Measurements from ENCODE around the gene SEMA3E. TPM values are rescaled to one million over a fixed set of nuclear protein-coding genes. Genes with fewer than 3 reads are reported as not detected.

SEMA3E gene
- polyA plus RNA-seq, 2 donors: 0.14 to 0.28 TPM

GRCh38 chr7:83419013-83419412, 229.9 kb downstream of the SEMA3E start:
- Histone ChIP-seq H3K36me3 (ENCODE audit: control insufficient read depth in 2 of 2, insufficient read depth in 2 of 2, low read length in 1 of 2) (no peaks in the 10 kb centered on the region), H3K27me3 (ENCODE audit: control insufficient read depth in 1 of 2, insufficient read depth in 2 of 2, low read length in 2 of 2) (no peaks in the 10 kb centered on the region), H3K27ac (ENCODE audit: low read depth in 2 of 2, low read length in 1 of 2) (no peak overlapping the region), H3K9me3 (ENCODE audit: control insufficient read depth in 2 of 2, insufficient read depth in 1 of 2, low read depth in 1 of 2, low read length in 1 of 2) (no peaks in the 10 kb centered on the region), H3K4me1 (ENCODE audit: control insufficient read depth in 2 of 2, insufficient read depth in 2 of 2, low read length in 1 of 2) (no peaks in the 10 kb centered on the region), H3K4me3 (ENCODE audit: low read depth in 1 of 2, low read length in 2 of 2) (no peak overlapping the region)
- WGBS, 2 donors: 69 to 74% methylated on average over 1 of the region's 1 CpG

GRCh38 chr7:83415840-83416239, 233.1 kb downstream of the SEMA3E start:
- whole genome bisulfite sequencing, 2 donors: 28 to 38% methylated on average over 2 of the region's 2 CpGs
- Histone ChIP-seq H3K9me3 (ENCODE audit: control insufficient read depth in 2 of 2, insufficient read depth in 1 of 2, low read depth in 1 of 2, low read length in 1 of 2) (no peaks in the 10 kb centered on the region), H3K4me3 (ENCODE audit: low read depth in 1 of 2, low read length in 2 of 2) (no peak overlapping the region), H3K4me1 (ENCODE audit: control insufficient read depth in 2 of 2, insufficient read depth in 2 of 2, low read length in 1 of 2) (no peaks in the 10 kb centered on the region), H3K27me3 (ENCODE audit: control insufficient read depth in 1 of 2, insufficient read depth in 2 of 2, low read length in 2 of 2) (no peaks in the 10 kb centered on the region), H3K27ac (ENCODE audit: low read depth in 2 of 2, low read length in 1 of 2) (no peak overlapping the region), H3K36me3 (ENCODE audit: control insufficient read depth in 2 of 2, insufficient read depth in 2 of 2, low read length in 1 of 2) (no peaks in the 10 kb centered on the region)

DNA sequence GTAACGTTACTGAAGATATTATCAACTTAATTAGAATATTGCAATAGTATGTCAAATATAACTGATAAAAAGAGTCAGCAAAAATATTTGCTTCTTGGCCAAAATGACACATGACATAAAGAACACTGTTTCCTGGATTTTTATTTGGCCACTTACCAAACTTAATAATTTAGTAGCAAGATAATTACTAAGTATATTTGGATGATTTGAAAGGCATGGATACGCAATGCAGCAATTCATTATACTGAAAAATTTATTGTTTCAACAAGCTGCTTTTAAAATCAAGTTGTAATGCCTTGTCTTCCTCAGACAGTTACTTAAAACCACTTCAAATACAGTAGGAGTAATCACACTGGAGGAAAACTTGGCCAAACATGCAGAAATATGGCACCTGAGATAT, 234.0 kb downstream of the SEMA3E start:
- Histone ChIP-seq H3K9me3 (ENCODE audit: control insufficient read depth in 2 of 2, insufficient read depth in 1 of 2, low read depth in 1 of 2, low read length in 1 of 2) (no peaks in the 10 kb centered on the region), H3K4me1 (ENCODE audit: control insufficient read depth in 2 of 2, insufficient read depth in 2 of 2, low read length in 1 of 2) (no peaks in the 10 kb centered on the region), H3K27me3 (ENCODE audit: control insufficient read depth in 1 of 2, insufficient read depth in 2 of 2, low read length in 2 of 2) (no peaks in the 10 kb centered on the region), H3K27ac (ENCODE audit: low read depth in 2 of 2, low read length in 1 of 2) (no peak overlapping the region), H3K36me3 (ENCODE audit: control insufficient read depth in 2 of 2, insufficient read depth in 2 of 2, low read length in 1 of 2) (no peaks in the 10 kb centered on the region), H3K4me3 (ENCODE audit: low read depth in 1 of 2, low read length in 2 of 2) (no peak overlapping the region)
- 35 to 38% methylated on average over 2 of the region's 2 CpGs for WGBS, 2 donors

GRCh38 chr7:83413831-83414230, 235.1 kb downstream of the SEMA3E start:
- H3K36me3 ChIP-seq (ENCODE audit: control insufficient read depth in 2 of 2, insufficient read depth in 2 of 2, low read length in 1 of 2): no peaks in the 10 kb centered on the region
- no peak overlapping the region for H3K4me3 ChIP-seq (ENCODE audit: low read depth in 1 of 2, low read length in 2 of 2)
- no peaks in the 10 kb centered on the region for H3K27me3 ChIP-seq (ENCODE audit: control insufficient read depth in 1 of 2, insufficient read depth in 2 of 2, low read length in 2 of 2)
- no peaks in the 10 kb centered on the region for H3K9me3 ChIP-seq (ENCODE audit: control insufficient read depth in 2 of 2, insufficient read depth in 1 of 2, low read depth in 1 of 2, low read length in 1 of 2)
- no peaks in the 10 kb centered on the region for H3K4me1 ChIP-seq (ENCODE audit: control insufficient read depth in 2 of 2, insufficient read depth in 2 of 2, low read length in 1 of 2)
- WGBS, 2 donors: 31 to 37% methylated on average over 4 of the region's 4 CpGs
- no peak overlapping the region for H3K27ac ChIP-seq (ENCODE audit: low read depth in 2 of 2, low read length in 1 of 2)

DNA sequence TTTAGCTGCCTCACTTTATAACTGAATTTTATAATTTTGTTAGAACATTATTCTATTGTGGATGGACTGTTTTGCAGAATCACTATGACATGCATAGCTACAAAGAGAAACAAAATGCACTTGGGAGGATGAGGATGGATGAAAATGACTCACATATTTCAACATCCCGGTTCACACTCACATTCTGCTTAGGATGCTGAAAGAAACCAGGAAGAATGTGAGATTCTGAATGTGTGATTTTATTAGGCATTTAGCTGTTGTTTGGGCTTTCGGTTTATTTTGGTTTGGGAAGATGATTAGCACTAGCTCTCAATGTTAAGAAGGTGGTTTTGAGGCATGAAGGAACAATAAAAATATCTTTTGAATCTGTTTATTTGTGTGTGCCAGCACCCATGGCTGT, 235.5 kb downstream of the SEMA3E start:
- WGBS, 2 donors: 65 to 70% methylated on average over 2 of the region's 2 CpGs
- Histone ChIP-seq H3K36me3 (ENCODE audit: control insufficient read depth in 2 of 2, insufficient read depth in 2 of 2, low read length in 1 of 2) (no peaks in the 10 kb centered on the region), H3K4me3 (ENCODE audit: low read depth in 1 of 2, low read length in 2 of 2) (no peak overlapping the region), H3K4me1 (ENCODE audit: control insufficient read depth in 2 of 2, insufficient read depth in 2 of 2, low read length in 1 of 2) (no peaks in the 10 kb centered on the region), H3K27ac (ENCODE audit: low read depth in 2 of 2, low read length in 1 of 2) (no peak overlapping the region), H3K27me3 (ENCODE audit: control insufficient read depth in 1 of 2, insufficient read depth in 2 of 2, low read length in 2 of 2) (no peaks in the 10 kb centered on the region), H3K9me3 (ENCODE audit: control insufficient read depth in 2 of 2, insufficient read depth in 1 of 2, low read depth in 1 of 2, low read length in 1 of 2) (no peaks in the 10 kb centered on the region)

GRCh38 chr7:83410989-83411591, 237.8 kb downstream of the SEMA3E start:
- H3K27ac ChIP-seq (ENCODE audit: low read depth in 2 of 2, low read length in 1 of 2): no peak overlapping the region
- H3K27me3 ChIP-seq (ENCODE audit: control insufficient read depth in 1 of 2, insufficient read depth in 2 of 2, low read length in 2 of 2): no peaks in the 10 kb centered on the region
- no peaks in the 10 kb centered on the region for H3K4me1 ChIP-seq (ENCODE audit: control insufficient read depth in 2 of 2, insufficient read depth in 2 of 2, low read length in 1 of 2)
- H3K4me3 ChIP-seq (ENCODE audit: low read depth in 1 of 2, low read length in 2 of 2): no peak overlapping the region
- no peaks in the 10 kb centered on the region for H3K36me3 ChIP-seq (ENCODE audit: control insufficient read depth in 2 of 2, insufficient read depth in 2 of 2, low read length in 1 of 2)
- WGBS, 2 donors: 30% methylated on average over 3 of the region's 3 CpGs
- no peaks in the 10 kb centered on the region for H3K9me3 ChIP-seq (ENCODE audit: control insufficient read depth in 2 of 2, insufficient read depth in 1 of 2, low read depth in 1 of 2, low read length in 1 of 2)

- no peaks in the 10 kb centered on the region for H3K4me1 ChIP-seq (ENCODE audit: control insufficient read depth in 2 of 2, insufficient read depth in 2 of 2, low read length in 1 of 2)
- H3K27me3 ChIP-seq (ENCODE audit: control insufficient read depth in 1 of 2, insufficient read depth in 2 of 2, low read length in 2 of 2): no peaks in the 10 kb centered on the region
- no peaks in the 10 kb centered on the region for H3K9me3 ChIP-seq (ENCODE audit: control insufficient read depth in 2 of 2, insufficient read depth in 1 of 2, low read depth in 1 of 2, low read length in 1 of 2)
- no peaks in the 10 kb centered on the region for H3K36me3 ChIP-seq (ENCODE audit: control insufficient read depth in 2 of 2, insufficient read depth in 2 of 2, low read length in 1 of 2)
- no peak overlapping the region for H3K27ac ChIP-seq (ENCODE audit: low read depth in 2 of 2, low read length in 1 of 2)
- no peak overlapping the region for H3K4me3 ChIP-seq (ENCODE audit: low read depth in 1 of 2, low read length in 2 of 2)
Observed at GRCh38 chr7:83394776-83395175, 254.2 kb downstream of the SEMA3E start.

GRCh38 chr7:83388436-83388835, 260.5 kb downstream of the SEMA3E start:
- no peaks in the 10 kb centered on the region for H3K27me3 ChIP-seq (ENCODE audit: control insufficient read depth in 1 of 2, insufficient read depth in 2 of 2, low read length in 2 of 2)
- H3K4me1 ChIP-seq (ENCODE audit: control insufficient read depth in 2 of 2, insufficient read depth in 2 of 2, low read length in 1 of 2): no peaks in the 10 kb centered on the region
- H3K9me3 ChIP-seq (ENCODE audit: control insufficient read depth in 2 of 2, insufficient read depth in 1 of 2, low read depth in 1 of 2, low read length in 1 of 2): no peaks in the 10 kb centered on the region
- H3K4me3 ChIP-seq (ENCODE audit: low read depth in 1 of 2, low read length in 2 of 2): no peak overlapping the region
- H3K36me3 ChIP-seq (ENCODE audit: control insufficient read depth in 2 of 2, insufficient read depth in 2 of 2, low read length in 1 of 2): no peaks in the 10 kb centered on the region
- H3K27ac ChIP-seq (ENCODE audit: low read depth in 2 of 2, low read length in 1 of 2): no peak overlapping the region

GRCh38 chr7:83366629-83367028, 282.3 kb downstream of the SEMA3E start:
- no peaks in the 10 kb centered on the region for H3K9me3 ChIP-seq (ENCODE audit: control insufficient read depth in 2 of 2, insufficient read depth in 1 of 2, low read depth in 1 of 2, low read length in 1 of 2)
- H3K4me1 ChIP-seq (ENCODE audit: control insufficient read depth in 2 of 2, insufficient read depth in 2 of 2, low read length in 1 of 2): no peaks in the 10 kb centered on the region
- 38 to 49% methylated on average over 2 of the region's 2 CpGs for WGBS, 2 donors
- no peak overlapping the region for H3K27ac ChIP-seq (ENCODE audit: low read depth in 2 of 2, low read length in 1 of 2)
- no peaks in the 10 kb centered on the region for H3K27me3 ChIP-seq (ENCODE audit: control insufficient read depth in 1 of 2, insufficient read depth in 2 of 2, low read length in 2 of 2)
- H3K36me3 ChIP-seq (ENCODE audit: control insufficient read depth in 2 of 2, insufficient read depth in 2 of 2, low read length in 1 of 2): no peaks in the 10 kb centered on the region
- no peak overlapping the region for H3K4me3 ChIP-seq (ENCODE audit: low read depth in 1 of 2, low read length in 2 of 2)

- Histone ChIP-seq H3K4me1 (ENCODE audit: control insufficient read depth in 2 of 2, insufficient read depth in 2 of 2, low read length in 1 of 2) (no peaks in the 10 kb centered on the region), H3K4me3 (ENCODE audit: low read depth in 1 of 2, low read length in 2 of 2) (no peak overlapping the region), H3K9me3 (ENCODE audit: control insufficient read depth in 2 of 2, insufficient read depth in 1 of 2, low read depth in 1 of 2, low read length in 1 of 2) (no peaks in the 10 kb centered on the region), H3K36me3 (ENCODE audit: control insufficient read depth in 2 of 2, insufficient read depth in 2 of 2, low read length in 1 of 2) (no peaks in the 10 kb centered on the region), H3K27ac (ENCODE audit: low read depth in 2 of 2, low read length in 1 of 2) (no peak overlapping the region), H3K27me3 (ENCODE audit: control insufficient read depth in 1 of 2, insufficient read depth in 2 of 2, low read length in 2 of 2) (no peaks in the 10 kb centered on the region)
Observed at GRCh38 chr7:83365746-83366145, 283.2 kb downstream of the SEMA3E start.
